H1 (cell line): ENCODE measurements around the gene CLEC2D. TPM values are rescaled to one million over a fixed set of nuclear protein-coding genes. Genes with fewer than 3 reads are reported as not detected.

Source experiments
- CTCF ChIA-PET: fragments of 300-600 bp; sonication (Branson Sonifier 250); formaldehyde crosslinking; loops from one replicate; lab custom pipeline; 2021; ENCODE audit not compliant: partially characterized antibody; lab: Charles Lee
- POLR2A ChIA-PET: fragments of 300-600 bp; sonication (Branson Sonifier 250); formaldehyde crosslinking; loops from one replicate; lab custom pipeline; 2021; ENCODE audit warnings: inconsistent platforms; ENCODE audit not compliant: partially characterized antibody; lab: Charles Lee
- DNase-seq, 2 experiments: peaks; one replicate each; pipeline versions ENCODE4 v3.0.0 to v3.0.0-alpha.2; 2010 to 2022; ENCODE audit warnings: low spot score in 2 of 2, low read depth in 1 of 2, mixed read lengths in 1 of 2
- FAIRE-seq: peaks from 2 replicates; lab custom pipeline; 2011; peaks lifted over from hg19 to GRCh38; lab: Jason Lieb, UNC
- H2AFZ ChIP-seq: 2 replicates; pipeline ENCODE4 v1.8.1; 2012; ENCODE audit warnings: low read length, inconsistent platforms
- H2AK5ac ChIP-seq: 2 replicates; pipeline ENCODE4 v1.6.1; 2013; ENCODE audit warnings: low read depth, low read length
- H2BK120ac ChIP-seq: replicated peaks from 2 replicates; pipeline ENCODE3; 2013; ENCODE audit warnings: low read depth, low read length, inconsistent platforms
- H2BK12ac ChIP-seq: 2 replicates; pipeline ENCODE4 v1.6.1; 2013; ENCODE audit warnings: low read depth, low read length
- H2BK15ac ChIP-seq: 2 replicates; pipeline ENCODE4 v1.6.1; 2013; ENCODE audit warnings: low read length
- H2BK20ac ChIP-seq: 2 replicates; pipeline ENCODE4 v1.6.1; 2013; ENCODE audit warnings: low read length
- H2BK5ac ChIP-seq: 2 replicates; pipeline ENCODE4 v1.6.1; 2013; ENCODE audit warnings: low read depth, low read length
- H3K14ac ChIP-seq: 2 replicates; pipeline ENCODE4 v1.6.1; 2013; ENCODE audit warnings: inconsistent platforms; ENCODE audit not compliant: insufficient read length
- H3K18ac ChIP-seq: 2 replicates; pipeline ENCODE4 v1.6.1; 2013; ENCODE audit warnings: low read length; ENCODE audit errors: extremely low read depth
- H3K23ac ChIP-seq: 2 replicates; pipeline ENCODE4 v1.6.1; 2013; ENCODE audit warnings: inconsistent platforms; ENCODE audit not compliant: insufficient read length
- H3K23me2 ChIP-seq: 2 replicates; pipeline ENCODE4 v1.6.1; 2013; ENCODE audit warnings: low read depth, low read length
- H3K27ac ChIP-seq: 2 replicates; pipeline ENCODE4 v1.6.1; 2011; ENCODE audit warnings: low read depth, low read length, inconsistent platforms
- H3K27me3 ChIP-seq, 4 experiments: replicated peaks in 1 of 4; 1 replicate in 1 of 4; 2 replicates in 3 of 4; pipeline versions ENCODE4 v1.6.1 to v1.8.1; 2011 to 2013; ENCODE audit warnings: low read length in 3 of 4, mild to moderate bottlenecking in 3 of 4, inconsistent platforms in 2 of 4, mixed read lengths in 2 of 4, moderate library complexity in 1 of 4; ENCODE audit not compliant: control insufficient read depth in 3 of 4, insufficient read depth in 3 of 4; ENCODE audit errors: extremely low read depth in 1 of 4
- H3K36me3 ChIP-seq, 4 experiments: 2 replicates each; pipeline versions ENCODE4 v1.6.1 to v1.8.1; 2011 to 2013; ENCODE audit warnings: mild to moderate bottlenecking in 4 of 4, low read length in 3 of 4, moderate library complexity in 2 of 4, control low read depth in 1 of 4, inconsistent platforms in 1 of 4; ENCODE audit not compliant: insufficient read depth in 4 of 4, control insufficient read depth in 2 of 4
- H3K4ac ChIP-seq: replicated peaks from 2 replicates; pipeline ENCODE3; 2013; ENCODE audit warnings: low read length, low read depth, mixed read lengths, inconsistent platforms; ENCODE audit not compliant: insufficient read length
- H3K4me1 ChIP-seq, 4 experiments: replicated peaks in 1 of 4; 1 replicate in 1 of 4; 2 replicates in 3 of 4; pipeline versions ENCODE4 v1.6.1 to v1.8.1; 2011 to 2013; ENCODE audit warnings: low read length in 3 of 4, inconsistent platforms in 2 of 4, mixed read lengths in 1 of 4; ENCODE audit not compliant: insufficient read depth in 4 of 4, control insufficient read depth in 3 of 4
- H3K4me2 ChIP-seq, 2 experiments: 2 replicates each; pipeline versions ENCODE4 v1.6.1 to v1.8.1; 2011 to 2013; ENCODE audit warnings: low read depth in 2 of 2, low read length in 2 of 2, control low read depth in 1 of 2, inconsistent platforms in 1 of 2, mild to moderate bottlenecking in 1 of 2; ENCODE audit not compliant: insufficient read depth in 1 of 2
- H3K4me3 ChIP-seq, 4 experiments: fragments of 200-600, 300-600 bp in 1 of 4; sonication (generic), shearing (Covaris generic), sonication (Bioruptor Twin) in 1 of 4; 2 replicates each; pipeline versions ENCODE4 v1.5.1 to v1.8.1; 2011 to 2016; ENCODE audit warnings: low read length in 4 of 4, low read depth in 3 of 4, control low read depth in 2 of 4, inconsistent platforms in 2 of 4, mild to moderate bottlenecking in 2 of 4, mixed read lengths in 1 of 4, moderate library complexity in 1 of 4; ENCODE audit not compliant: insufficient read depth in 2 of 4; ENCODE audit errors: extremely low read depth in 1 of 4
- H3K56ac ChIP-seq: replicated peaks from 2 replicates; pipeline ENCODE3; 2013; ENCODE audit warnings: low read depth, mild to moderate bottlenecking, mixed read lengths, low read length, inconsistent platforms; ENCODE audit not compliant: insufficient read length
- H3K79me1 ChIP-seq: 2 replicates; pipeline ENCODE4 v1.6.1; 2013; ENCODE audit warnings: low read depth, low read length, control low read depth
- H3K79me2 ChIP-seq, 2 experiments: 2 replicates each; pipeline versions ENCODE4 v1.6.1 to v1.8.1; 2012 to 2013; ENCODE audit warnings: low read length in 2 of 2, mild to moderate bottlenecking in 2 of 2, inconsistent platforms in 1 of 2; ENCODE audit not compliant: insufficient read depth in 2 of 2, control insufficient read depth in 1 of 2
- H3K9ac ChIP-seq, 4 experiments: replicated peaks in 1 of 4; 1 replicate in 1 of 4; 2 replicates in 3 of 4; pipeline versions ENCODE4 v1.6.1 to v1.8.1; 2011 to 2013; ENCODE audit warnings: low read depth in 3 of 4, low read length in 3 of 4, control low read depth in 2 of 4, mild to moderate bottlenecking in 2 of 4, moderate library complexity in 2 of 4, inconsistent platforms in 1 of 4; ENCODE audit errors: extremely low read depth in 1 of 4
- H3K9me3 ChIP-seq, 2 experiments: 2 replicates each; pipeline versions ENCODE4 v1.6.1 to v1.8.1; 2012 to 2013; ENCODE audit warnings: mild to moderate bottlenecking in 2 of 2, moderate library complexity in 2 of 2, control low read depth in 1 of 2, inconsistent platforms in 1 of 2, low read depth in 1 of 2, low read length in 1 of 2, mixed read lengths in 1 of 2; ENCODE audit not compliant: insufficient read depth in 2 of 2
- H4K20me1 ChIP-seq, 2 experiments: replicated peaks in 1 of 2; 2 replicates each; pipeline versions ENCODE3 to v1.8.1; 2011 to 2013; ENCODE audit warnings: inconsistent platforms in 2 of 2, low read length in 2 of 2, mild to moderate bottlenecking in 1 of 2; ENCODE audit not compliant: insufficient read depth in 2 of 2, control insufficient read depth in 1 of 2
- H4K5ac ChIP-seq: 2 replicates; pipeline ENCODE4 v1.6.1; 2013; ENCODE audit warnings: low read length, low read depth, mixed read lengths, inconsistent platforms; ENCODE audit not compliant: insufficient read length
- H4K8ac ChIP-seq: 2 replicates; pipeline ENCODE4 v1.8.0; 2013; ENCODE audit warnings: mild to moderate bottlenecking, moderate library complexity, low read length, inconsistent platforms; ENCODE audit not compliant: insufficient read depth; ENCODE audit errors: extremely low read depth
- H4K91ac ChIP-seq: replicated peaks from 2 replicates; pipeline ENCODE3; 2013; ENCODE audit warnings: low read length, mixed read lengths, inconsistent platforms; ENCODE audit not compliant: insufficient read length
- CREB1 ChIP-seq: IDR thresholded peaks from 2 replicates; pipeline ENCODE4 v1.6.1; 2012; ENCODE audit warnings: inconsistent platforms
- HDAC6 ChIP-seq: IDR thresholded peaks from one replicate; pipeline ENCODE4 v1.7.1; 2012; ENCODE audit warnings: low read depth, mild to moderate bottlenecking, inconsistent platforms, low read length, moderate library complexity
- NANOG ChIP-seq: IDR thresholded peaks from 2 replicates; pipeline ENCODE4 v1.6.1; 2011; ENCODE audit warnings: low read length, low read depth, mild to moderate bottlenecking, inconsistent platforms; ENCODE audit not compliant: insufficient read depth, poor library complexity, severe bottlenecking
- WGBS, 2 experiments: shearing (Covaris generic) in 1 of 2; methylation state at CpG; one replicate each; pipeline versions ENCODE4 v1.1.6 to v1.1.7; 2013 to 2015; ENCODE audit warnings: low lambda C conversion rate in 2 of 2, mixed read lengths in 2 of 2, inconsistent platforms in 1 of 2, low coverage in 1 of 2, missing lambda C conversion rate in 1 of 2; ENCODE audit not compliant: insufficient replicate concordance in 2 of 2, insufficient coverage in 1 of 2, insufficient read length in 1 of 2; ENCODE audit errors: extremely low coverage in 1 of 2, missing lambda C conversion rate in 1 of 2; 5-methylcytosine and 5-hydroxymethylcytosine counted together
- polyA plus RNA-seq, 7 experiments: library from polyadenylated mRNA; depleted of rRNA in 3 of 7; stranded (reverse) in 5 of 7; unstranded in 2 of 7; fragments of >200 nt in 5 of 7; fragments of 200-250 nt in 2 of 7; gene quantifications; 1 replicate in 5 of 7; 2 replicates in 1 of 7; 4 replicates in 1 of 7; pipeline versions ENCODE4 v1.2.1 to v1.2.3, GENCODE V29; 2011 to 2013; ENCODE audit warnings: missing spikeins in 2 of 7, mixed read lengths in 2 of 7
- total RNA-seq: library from RNA; stranded (reverse); fragmentation: NEBNext Ultra II Directional; extraction: Animal tissue kit (Norgen Biotek cat#: 25700); gene quantifications from 2 replicates; pipeline ENCODE4 v1.2.1, GENCODE V29; 2021

CLEC2D gene
- total and polyA plus RNA-seq, 2 of the 8 experiments (the other 6 are each of a cell fraction or from before 2014, with no cell fraction given): 4.2 to 6.2 TPM

- no peak overlapping the region for H2BK20ac ChIP-seq
- FAIRE-seq (no peak), DNase-seq (no peak)
- H4K5ac ChIP-seq: no peak overlapping the region
- H2AK5ac ChIP-seq: no peak overlapping the region
- 76% methylated on average over 2 of the region's 2 CpGs; no CpG with 5 or more reads in 1 of the 2 experiments for WGBS, 2 experiments
- H3K4me3 ChIP-seq: no peak overlapping the region
- no peaks in the 10 kb centered on the region for H3K27me3 ChIP-seq
- POLR2A ChIA-PET: no interaction called here
- H3K9me3 ChIP-seq: no peaks in the 10 kb centered on the region
- H3K56ac ChIP-seq: no peak overlapping the region
- H3K27ac ChIP-seq: no peak overlapping the region
- H2BK15ac ChIP-seq: no peak overlapping the region
- H4K20me1 ChIP-seq: no peaks in the 10 kb centered on the region
- no peak overlapping the region for H2BK120ac ChIP-seq
- H2BK12ac ChIP-seq: no peak overlapping the region
- no peak overlapping the region for H3K23ac ChIP-seq
- no peak overlapping the region for H4K91ac ChIP-seq
- no peaks in the 10 kb centered on the region for H3K36me3 ChIP-seq
- H3K18ac ChIP-seq: no peak overlapping the region
- H2BK5ac ChIP-seq: no peak overlapping the region
- H3K79me2 ChIP-seq: no peaks in the 10 kb centered on the region
- CTCF ChIA-PET: interaction anchor here (1.4 kb wide), 1 partner anchor 11 kb away, joined by 5 read pairs; no protein-coding TSS in a partner anchor
- H3K4ac ChIP-seq: no peak overlapping the region
- TF ChIP-seq CREB1: no peak
- no peak for TF ChIP-seq HDAC6
- no peak for TF ChIP-seq NANOG
- no peak overlapping the region for H2AFZ ChIP-seq
- H3K14ac ChIP-seq: no peak overlapping the region
- H3K4me1 ChIP-seq: no peaks in the 10 kb centered on the region
- H3K9ac ChIP-seq: no peak overlapping the region
- H3K79me1 ChIP-seq: no peaks in the 10 kb centered on the region
- H4K8ac ChIP-seq: no peak overlapping the region
- no peak overlapping the region for H3K4me2 ChIP-seq
- H3K23me2 ChIP-seq: no peaks in the 10 kb centered on the region
Measured at GRCh38 chr12:9731797-9732196, 62.3 kb downstream of the CLEC2D start.
